22Rv1 (cell line): ENCODE measurements around the gene EML4.

ENCODE experiments used
- H3K27ac ChIP-seq: fragments of 450-650 bp; 2 replicates; pipeline ENCODE4 v1.5.1; 2017
- ZFX ChIP-seq: fragments of 450-650 bp; IDR thresholded peaks from 2 replicates; pipeline ENCODE4 v1.6.1; 2017; ENCODE audit warnings: antibody characterized with exemption, borderline replicate concordance
- TF ChIP-seq, protein P1 (sequence below): fragments of 450-650 bp; IDR thresholded peaks from 2 replicates; pipeline ENCODE4 v1.5.1; 2017; ENCODE audit warnings: mild to moderate bottlenecking

Gene EML4

DNA sequence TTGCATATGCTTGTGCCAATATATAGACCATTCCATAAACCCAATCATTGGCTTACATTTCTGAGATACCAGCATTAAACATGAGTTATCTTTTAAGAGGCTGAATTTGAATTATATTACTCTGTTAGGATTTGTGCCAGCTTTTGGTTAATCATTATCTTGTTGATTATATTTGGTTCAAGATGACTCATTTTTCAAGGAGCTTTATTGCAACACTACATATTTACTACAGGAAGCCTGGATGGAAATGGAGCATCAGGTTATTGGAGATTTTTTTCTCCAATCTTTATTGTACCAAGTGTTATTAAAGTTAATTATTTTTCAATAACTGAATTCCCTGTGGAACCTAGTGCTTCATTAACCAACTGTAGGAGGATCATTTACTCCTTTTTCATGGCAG is 26.4 kb downstream of the EML4 start:
- TF ChIP-seq, protein P1, sequence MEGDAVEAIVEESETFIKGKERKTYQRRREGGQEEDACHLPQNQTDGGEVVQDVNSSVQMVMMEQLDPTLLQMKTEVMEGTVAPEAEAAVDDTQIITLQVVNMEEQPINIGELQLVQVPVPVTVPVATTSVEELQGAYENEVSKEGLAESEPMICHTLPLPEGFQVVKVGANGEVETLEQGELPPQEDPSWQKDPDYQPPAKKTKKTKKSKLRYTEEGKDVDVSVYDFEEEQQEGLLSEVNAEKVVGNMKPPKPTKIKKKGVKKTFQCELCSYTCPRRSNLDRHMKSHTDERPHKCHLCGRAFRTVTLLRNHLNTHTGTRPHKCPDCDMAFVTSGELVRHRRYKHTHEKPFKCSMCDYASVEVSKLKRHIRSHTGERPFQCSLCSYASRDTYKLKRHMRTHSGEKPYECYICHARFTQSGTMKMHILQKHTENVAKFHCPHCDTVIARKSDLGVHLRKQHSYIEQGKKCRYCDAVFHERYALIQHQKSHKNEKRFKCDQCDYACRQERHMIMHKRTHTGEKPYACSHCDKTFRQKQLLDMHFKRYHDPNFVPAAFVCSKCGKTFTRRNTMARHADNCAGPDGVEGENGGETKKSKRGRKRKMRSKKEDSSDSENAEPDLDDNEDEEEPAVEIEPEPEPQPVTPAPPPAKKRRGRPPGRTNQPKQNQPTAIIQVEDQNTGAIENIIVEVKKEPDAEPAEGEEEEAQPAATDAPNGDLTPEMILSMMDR: no peak
- TF ChIP-seq ZFX: no peak
- H3K27ac ChIP-seq: peak overlapping the region; percentile 63

DNA sequence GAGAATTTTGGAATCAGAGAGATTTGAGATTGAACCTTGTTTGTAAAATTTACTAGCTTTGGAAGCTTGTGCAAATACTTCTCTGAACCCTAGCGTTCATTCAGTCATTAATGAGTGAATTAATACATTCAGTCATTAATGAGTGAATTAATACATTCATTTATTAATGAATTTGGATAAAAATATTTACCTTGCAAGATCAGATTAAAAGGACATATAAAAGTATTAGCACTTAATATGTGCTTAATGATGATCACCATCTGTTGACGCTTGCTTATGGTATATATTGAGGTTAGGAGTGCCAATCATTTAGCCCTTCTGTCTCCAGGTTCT is 26.9 kb downstream of the EML4 start:
- H3K27ac ChIP-seq: peak overlapping the region; percentile 63
- TF ChIP-seq, protein P1: no peak
- TF ChIP-seq ZFX: no peak

DNA sequence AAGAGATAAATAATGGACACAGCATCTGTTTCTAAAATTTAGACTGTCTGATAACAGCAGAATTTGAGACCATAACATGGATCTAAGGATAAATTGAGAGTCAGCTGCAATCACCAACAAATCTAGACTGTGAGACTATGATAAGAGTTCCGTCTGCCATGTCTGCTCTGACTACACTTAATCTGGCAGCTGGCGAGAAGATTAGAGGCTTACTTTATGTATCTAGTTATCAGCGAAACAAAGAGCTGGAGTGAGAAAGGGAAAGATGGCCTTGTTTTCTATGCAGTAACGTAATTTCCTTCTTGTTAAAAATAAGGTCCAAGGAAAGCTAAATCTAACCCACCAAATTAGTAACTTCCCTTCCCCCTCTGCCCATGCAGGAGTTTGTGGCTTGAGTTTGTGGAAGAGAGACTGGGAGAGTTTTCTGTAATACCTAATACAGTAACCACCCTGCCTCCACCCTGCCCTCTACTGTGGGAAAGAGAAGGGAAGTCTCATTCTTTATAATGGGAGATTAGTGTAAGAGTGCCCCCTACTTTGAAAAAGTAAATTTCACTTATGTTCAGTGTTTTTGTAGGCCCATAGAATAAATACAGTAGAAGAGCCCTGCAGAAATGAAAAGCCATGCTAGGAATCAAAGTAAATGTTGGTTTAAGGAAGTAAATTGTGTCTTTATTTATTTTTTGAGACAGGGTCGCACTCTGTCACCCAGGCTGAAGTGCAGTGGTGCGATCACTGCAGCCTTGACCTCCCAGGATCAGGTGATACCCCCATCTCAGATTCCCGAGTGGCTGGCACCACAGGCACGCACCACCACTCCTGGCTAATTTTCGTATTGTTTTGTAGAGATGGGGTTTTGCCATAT is 27.5 kb downstream of the EML4 start:
- TF ChIP-seq ZFX: no peak
- TF ChIP-seq, protein P1: peak; percentile 34
- H3K27ac ChIP-seq: peak overlapping the region; percentile 63

DNA sequence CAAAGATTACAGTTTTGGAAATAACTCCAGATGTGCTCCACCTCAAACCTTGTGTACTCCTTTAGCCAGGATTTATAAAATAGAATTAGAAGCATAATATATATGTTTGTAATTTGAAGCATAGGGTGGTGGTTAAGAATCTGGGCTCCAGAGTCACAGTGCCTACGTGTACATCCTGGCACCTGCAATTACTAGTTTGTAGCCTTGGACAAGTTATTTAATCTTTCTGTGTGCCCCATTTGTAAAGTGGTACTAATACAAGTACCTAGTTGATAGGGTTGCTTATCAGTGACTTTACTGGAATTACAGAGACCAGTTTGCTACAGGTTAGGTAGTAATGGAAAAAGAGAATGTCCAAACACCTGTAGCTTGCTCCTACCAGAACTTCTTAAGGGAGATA is 28.6 kb downstream of the EML4 start:
- H3K27ac ChIP-seq: no peak overlapping the region
- TF ChIP-seq, protein P1: no peak
- no peak for TF ChIP-seq ZFX

DNA sequence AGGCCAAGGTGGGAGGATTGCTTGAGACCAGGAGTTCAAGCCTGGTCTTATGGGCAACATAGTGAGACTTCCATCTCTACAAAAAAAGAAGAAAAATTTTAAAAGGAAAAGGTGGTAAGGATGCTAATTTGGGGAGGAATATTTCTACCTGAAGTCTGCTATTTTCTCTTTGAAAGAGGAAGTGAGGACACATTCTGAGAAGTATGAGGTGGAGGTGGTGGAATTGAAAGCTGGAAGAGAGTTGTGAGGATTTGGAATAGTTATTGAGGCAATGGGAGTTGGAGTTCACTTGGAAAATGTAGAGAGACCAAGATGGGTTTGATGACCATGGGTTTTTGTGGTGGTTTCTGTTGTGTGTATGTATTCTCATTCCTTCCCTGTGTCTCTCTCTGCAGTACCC is 29.3 kb downstream of the EML4 start:
- TF ChIP-seq ZFX: no peak
- TF ChIP-seq, protein P1: no peak
- no peak overlapping the region for H3K27ac ChIP-seq

DNA sequence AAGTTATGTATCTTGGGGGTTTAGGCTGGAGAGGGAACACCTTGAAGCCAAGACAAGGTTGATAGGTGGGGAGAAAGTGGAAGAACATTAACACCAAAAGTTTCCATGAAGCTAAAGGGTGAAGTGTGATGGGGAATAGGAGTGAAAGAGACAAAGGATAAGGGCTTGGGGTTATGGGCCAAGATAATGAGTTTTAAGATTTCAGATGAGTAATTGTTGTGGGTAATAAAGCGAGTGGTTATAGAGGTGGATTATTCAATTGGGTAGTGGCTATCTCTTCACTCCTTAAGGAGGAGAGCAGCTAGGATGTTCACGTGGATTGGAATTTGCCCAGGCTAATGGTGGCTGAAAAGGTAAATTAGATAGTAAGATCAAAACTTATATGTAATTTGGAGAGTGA is 29.8 kb downstream of the EML4 start:
- TF ChIP-seq, protein P1: no peak
- no peak for TF ChIP-seq ZFX
- H3K27ac ChIP-seq: no peak overlapping the region

DNA sequence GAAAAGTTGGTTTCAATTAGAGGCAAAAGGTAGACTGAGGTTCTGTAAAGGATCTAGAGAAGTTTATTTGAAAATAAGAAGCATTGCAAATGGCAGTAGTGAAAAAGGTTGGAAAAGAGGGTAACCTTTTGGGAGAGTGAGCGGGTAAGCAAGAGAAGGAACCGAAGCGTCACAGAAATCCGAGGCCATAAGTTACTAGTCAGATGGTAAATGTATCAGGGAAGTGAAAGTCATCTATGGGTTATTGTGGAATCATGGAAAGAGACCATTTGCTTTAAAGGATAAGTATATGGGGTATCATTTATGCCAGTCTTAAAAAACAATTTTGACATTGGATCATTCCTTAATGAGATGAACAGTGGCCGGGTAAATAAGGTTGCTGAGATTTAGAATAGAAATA is 30.5 kb downstream of the EML4 start:
- no peak overlapping the region for H3K27ac ChIP-seq
- TF ChIP-seq ZFX: no peak
- TF ChIP-seq, protein P1: no peak
